Sigmoid colon (tissue), 4 donors: Measurements from ENCODE around the gene PDRG1.

ENCODE experiments used
- EP300 ChIP-seq, 4 donors: sonication (generic); formaldehyde crosslinking; IDR thresholded peaks; one replicate each; pipeline ENCODE4 v1.6.1; 2017; ENCODE audit warnings: antibody characterized with exemption in 4 of 4
- TF ChIP-seq, protein P1 (sequence below), 4 experiments: fragments of 450-650 bp in 3 of 4; fragments of 200-600 bp in 1 of 4; IDR thresholded peaks; one replicate each; pipeline ENCODE4 v1.5.1; 2016 to 2019; ENCODE audit warnings: antibody characterized with exemption in 4 of 4, mild to moderate bottlenecking in 3 of 4, moderate library complexity in 2 of 4

DNA sequence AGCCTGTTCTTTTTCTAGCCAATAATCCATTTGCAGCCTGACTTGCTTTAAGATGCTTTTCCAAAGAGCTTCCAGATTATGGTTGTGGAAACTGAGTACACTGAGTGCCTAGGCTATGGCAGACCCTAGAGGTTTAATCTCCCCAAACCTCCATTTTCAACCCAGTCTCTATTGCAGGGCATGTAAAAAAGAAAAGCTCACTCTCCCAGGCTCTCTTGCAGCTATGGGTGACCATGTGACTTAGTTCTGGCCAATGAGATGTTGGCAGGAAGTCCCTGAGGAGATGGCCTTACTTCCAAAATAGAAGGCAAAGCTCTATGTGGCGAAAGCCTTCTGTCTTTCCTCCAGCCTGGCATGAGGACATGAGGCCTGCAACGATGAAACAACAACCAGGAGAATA, 3.8 kb downstream of the PDRG1 start:
- TF ChIP-seq, protein P1, sequence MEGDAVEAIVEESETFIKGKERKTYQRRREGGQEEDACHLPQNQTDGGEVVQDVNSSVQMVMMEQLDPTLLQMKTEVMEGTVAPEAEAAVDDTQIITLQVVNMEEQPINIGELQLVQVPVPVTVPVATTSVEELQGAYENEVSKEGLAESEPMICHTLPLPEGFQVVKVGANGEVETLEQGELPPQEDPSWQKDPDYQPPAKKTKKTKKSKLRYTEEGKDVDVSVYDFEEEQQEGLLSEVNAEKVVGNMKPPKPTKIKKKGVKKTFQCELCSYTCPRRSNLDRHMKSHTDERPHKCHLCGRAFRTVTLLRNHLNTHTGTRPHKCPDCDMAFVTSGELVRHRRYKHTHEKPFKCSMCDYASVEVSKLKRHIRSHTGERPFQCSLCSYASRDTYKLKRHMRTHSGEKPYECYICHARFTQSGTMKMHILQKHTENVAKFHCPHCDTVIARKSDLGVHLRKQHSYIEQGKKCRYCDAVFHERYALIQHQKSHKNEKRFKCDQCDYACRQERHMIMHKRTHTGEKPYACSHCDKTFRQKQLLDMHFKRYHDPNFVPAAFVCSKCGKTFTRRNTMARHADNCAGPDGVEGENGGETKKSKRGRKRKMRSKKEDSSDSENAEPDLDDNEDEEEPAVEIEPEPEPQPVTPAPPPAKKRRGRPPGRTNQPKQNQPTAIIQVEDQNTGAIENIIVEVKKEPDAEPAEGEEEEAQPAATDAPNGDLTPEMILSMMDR (IDR thresholded peaks at IDR 0.05) = no peak
- TF ChIP-seq EP300 (IDR thresholded peaks at IDR 0.05) = no peak
